HepG2 (cell line): ENCODE data around the gene NME7. TPM values are rescaled to one million over a fixed set of nuclear protein-coding genes. Genes with fewer than 3 reads are reported as not detected.

Experiments
- ARID2 ChIP-seq: sonication (generic); formaldehyde crosslinking; IDR thresholded peaks from 2 replicates; pipeline ENCODE4 v1.8.1; 2022; ENCODE audit warnings: mild to moderate bottlenecking, missing genetic modification reagents, borderline replicate concordance
- ATF4 ChIP-seq, 2 experiments: fragments of 450-650 bp in 1 of 2; sonication (generic) in 1 of 2; formaldehyde crosslinking; IDR thresholded peaks; 2 replicates each; pipeline versions ENCODE4 v1.5.0 to v1.8.0; 2020 to 2022; ENCODE audit warnings: mild to moderate bottlenecking in 1 of 2, missing genetic modification reagents in 1 of 2
- ATM ChIP-seq: fragments of 450-650 bp; IDR thresholded peaks from 2 replicates; pipeline ENCODE4 v1.7.1; 2017; ENCODE audit warnings: mild to moderate bottlenecking, borderline replicate concordance
- CREBL2 ChIP-seq: sonication (generic); formaldehyde crosslinking; IDR thresholded peaks from 2 replicates; pipeline ENCODE4 v1.8.1; 2023; ENCODE audit warnings: missing genetic modification reagents, mild to moderate bottlenecking, borderline replicate concordance
- KDM2A ChIP-seq: sonication (generic); formaldehyde crosslinking; IDR thresholded peaks from 2 replicates; pipeline ENCODE4 v1.4.0; 2020; ENCODE audit warnings: low read depth, missing genetic modification reagents, borderline replicate concordance
- PHB2 ChIP-seq: fragments of 450-650 bp; IDR thresholded peaks from 2 replicates; pipeline ENCODE4 v1.6.1; 2018; ENCODE audit not compliant: partially characterized antibody
- PRPF4 ChIP-seq: fragments of 200-400 bp; formaldehyde crosslinking; IDR thresholded peaks from 2 replicates; pipeline ENCODE4 v1.6.1; 2016; ENCODE audit warnings: low read length, low read depth; ENCODE audit not compliant: poor library complexity, severe bottlenecking
- RFX3 ChIP-seq: IDR thresholded peaks from 2 replicates; pipeline ENCODE4 v1.6.1; 2016; ENCODE audit warnings: missing biosample characterization, missing genetic modification reagents
- TSC22D2 ChIP-seq: sonication (generic); formaldehyde crosslinking; IDR thresholded peaks from 2 replicates; pipeline ENCODE4 v1.5.1; 2020; ENCODE audit warnings: missing genetic modification reagents, mild to moderate bottlenecking, borderline replicate concordance
- U2AF1 ChIP-seq: fragments of 200-400 bp; formaldehyde crosslinking; optimal IDR thresholded peaks from 2 replicates; pipeline ENCODE3; 2017; ENCODE audit warnings: mild to moderate bottlenecking, low read depth, low read length
- ZEB1 ChIP-seq: IDR thresholded peaks from 2 replicates; pipeline ENCODE4 v1.6.1; 2012; ENCODE audit warnings: mild to moderate bottlenecking, low read depth, inconsistent platforms; ENCODE audit not compliant: insufficient replicate concordance
- ZFP62 ChIP-seq: sonication (generic); formaldehyde crosslinking; IDR thresholded peaks from 2 replicates; pipeline ENCODE4 v1.4.0; 2020; ENCODE audit warnings: missing genetic modification reagents
- ZMYM2 ChIP-seq: sonication (generic); formaldehyde crosslinking; IDR thresholded peaks from 2 replicates; pipeline ENCODE4 v1.8.0; 2022; ENCODE audit warnings: mild to moderate bottlenecking, missing genetic modification reagents
- ZNF318 ChIP-seq: sonication (generic); formaldehyde crosslinking; IDR thresholded peaks from 2 replicates; pipeline ENCODE4 v1.4.0; 2020; ENCODE audit warnings: mild to moderate bottlenecking, missing genetic modification reagents
- ZNF747 ChIP-seq: sonication (generic); formaldehyde crosslinking; IDR thresholded peaks from 2 replicates; pipeline ENCODE4 v1.8.1; 2023; ENCODE audit warnings: missing genetic modification reagents, mild to moderate bottlenecking, borderline replicate concordance
- polyA plus RNA-seq, 8 experiments: library from polyadenylated mRNA; depleted of rRNA in 3 of 8; stranded (reverse) in 7 of 8; unstranded in 1 of 8; fragments of >200 nt; fragmentation: Illumina TruSeq in 4 of 8; extraction: Trizol in 4 of 8; gene quantifications; 2 replicates each; pipeline versions ENCODE4 v1.2.1 to v1.2.3, GENCODE V29; 2011 to 2016; ENCODE audit warnings: low read depth in 4 of 8, missing spikeins in 1 of 8, mixed read lengths in 1 of 8; ENCODE audit not compliant: insufficient read depth in 1 of 8
- total RNA-seq, 5 experiments: library from RNA; depleted of rRNA; stranded (reverse); fragments of >200 nt; fragmentation: Illumina TruSeq; extraction: Trizol; gene quantifications; 2 replicates each; pipeline ENCODE4 v1.2.3, GENCODE V29; 2016; ENCODE audit warnings: low read depth in 1 of 5
- TF ChIP-seq, protein P1 (sequence below): sonication (generic); formaldehyde crosslinking; conservative IDR thresholded peaks from 2 replicates; pipeline ENCODE4 v1.4.0; 2020; ENCODE audit warnings: mild to moderate bottlenecking, missing genetic modification reagents, moderate library complexity

The NME7 gene
- total and polyA plus RNA-seq, 2 of the 13 experiments (the other 11 are each of a cell fraction or from before 2014, with no cell fraction given) = 9.4 to 22.5 TPM

GRCh38 chr1:169105434-169106094 is 262.0 kb downstream of the NME7 start (continued):
- TF ChIP-seq ZNF318 (CRISPR knock-in tag) = no peak
- peak; percentile 83; the same call in 1 of the 2 replicates for TF ChIP-seq KDM2A
- TF ChIP-seq TSC22D2 (CRISPR knock-in tag) = 0 out of 2 replicates have a peak, but pooled peaks have one; percentile 60
- TF ChIP-seq RFX3 (CRISPR knock-in tag) = no peak
- 0 out of 2 replicates have a peak, but pooled peaks have one; percentile 30 for TF ChIP-seq ZMYM2 (CRISPR knock-in tag)
- TF ChIP-seq ATM = no peak
- no peak for TF ChIP-seq ARID2 (CRISPR knock-in tag)
- TF ChIP-seq, protein P1, sequence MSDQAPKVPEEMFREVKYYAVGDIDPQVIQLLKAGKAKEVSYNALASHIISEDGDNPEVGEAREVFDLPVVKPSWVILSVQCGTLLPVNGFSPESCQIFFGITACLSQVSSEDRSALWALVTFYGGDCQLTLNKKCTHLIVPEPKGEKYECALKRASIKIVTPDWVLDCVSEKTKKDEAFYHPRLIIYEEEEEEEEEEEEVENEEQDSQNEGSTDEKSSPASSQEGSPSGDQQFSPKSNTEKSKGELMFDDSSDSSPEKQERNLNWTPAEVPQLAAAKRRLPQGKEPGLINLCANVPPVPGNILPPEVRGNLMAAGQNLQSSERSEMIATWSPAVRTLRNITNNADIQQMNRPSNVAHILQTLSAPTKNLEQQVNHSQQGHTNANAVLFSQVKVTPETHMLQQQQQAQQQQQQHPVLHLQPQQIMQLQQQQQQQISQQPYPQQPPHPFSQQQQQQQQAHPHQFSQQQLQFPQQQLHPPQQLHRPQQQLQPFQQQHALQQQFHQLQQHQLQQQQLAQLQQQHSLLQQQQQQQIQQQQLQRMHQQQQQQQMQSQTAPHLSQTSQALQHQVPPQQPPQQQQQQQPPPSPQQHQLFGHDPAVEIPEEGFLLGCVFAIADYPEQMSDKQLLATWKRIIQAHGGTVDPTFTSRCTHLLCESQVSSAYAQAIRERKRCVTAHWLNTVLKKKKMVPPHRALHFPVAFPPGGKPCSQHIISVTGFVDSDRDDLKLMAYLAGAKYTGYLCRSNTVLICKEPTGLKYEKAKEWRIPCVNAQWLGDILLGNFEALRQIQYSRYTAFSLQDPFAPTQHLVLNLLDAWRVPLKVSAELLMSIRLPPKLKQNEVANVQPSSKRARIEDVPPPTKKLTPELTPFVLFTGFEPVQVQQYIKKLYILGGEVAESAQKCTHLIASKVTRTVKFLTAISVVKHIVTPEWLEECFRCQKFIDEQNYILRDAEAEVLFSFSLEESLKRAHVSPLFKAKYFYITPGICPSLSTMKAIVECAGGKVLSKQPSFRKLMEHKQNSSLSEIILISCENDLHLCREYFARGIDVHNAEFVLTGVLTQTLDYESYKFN (CRISPR knock-in tag) = peak; percentile 86
- TF ChIP-seq ZEB1 = no peak
- no peak for TF ChIP-seq U2AF1
- 0 out of 4 replicates have a peak, but pooled peaks of 1 of the 2 experiments have one; percentile 51 for TF ChIP-seq ATF4 (CRISPR knock-in tag; IDR thresholded peaks at IDR 0.05)
- no peak for TF ChIP-seq PHB2
- TF ChIP-seq CREBL2 (CRISPR knock-in tag) = no peak
- no peak for TF ChIP-seq PRPF4
- TF ChIP-seq ZFP62 (CRISPR knock-in tag) = no peak
- no peak; the same call in 1 of the 2 replicates for TF ChIP-seq ZNF747 (CRISPR knock-in tag)
